GM21526 (cell line): Measurements from ENCODE around the gene PLXNA3.

Experiments
- ATAC-seq: cut with Tn5 transposase; IDR thresholded peaks from one replicate; pipeline ENCODE4 v1.9.1; 2021; ENCODE audit warnings: moderate library complexity; ENCODE audit not compliant: unreplicated experiment, low FRiP score

The PLXNA3 gene

GRCh38 chrX:154458116-154458953 lies at the start of gene PLXNA3:
Gene PLXNA3, plus strand, starts transcription at chrX:154458281. Its CDS starts 1,903 bp downstream, at chrX:154460184.
- no peak for ATAC-seq

- no peak for ATAC-seq
These were observed 49.3 kb upstream of the PLXNA3 start for GRCh38 chrX:154408659-154409221.

GRCh38 chrX:154409222-154409871 lies 48.7 kb upstream of the PLXNA3 start, which contains the start of gene DNASE1L1:
Gene DNASE1L1, minus strand, starts transcription at chrX:154409254. Its CDS starts 3,686 bp downstream, at chrX:154405568.
- ATAC-seq, result no peak

GRCh38 chrX:154411981-154412340 lies 46.1 kb upstream of the PLXNA3 start:
- no peak for ATAC-seq

GRCh38 chrX:154412468-154412867 lies 45.6 kb upstream of the PLXNA3 start:
- ATAC-seq, result no peak

GRCh38 chrX:154413142-154413541 lies 44.9 kb upstream of the PLXNA3 start:
- ATAC-seq, result no peak

- no peak for ATAC-seq
These were observed 40.9 kb upstream of the PLXNA3 start for GRCh38 chrX:154417157-154417556.

- no peak for ATAC-seq
These were observed 38.9 kb upstream of the PLXNA3 start for GRCh38 chrX:154419189-154419588.

- no peak for ATAC-seq
These were observed 38.2 kb upstream of the PLXNA3 start for GRCh38 chrX:154419688-154420401.

- no peak for ATAC-seq
These were observed 37.7 kb upstream of the PLXNA3 start for GRCh38 chrX:154420402-154420756.

GRCh38 chrX:154426916-154427770 lies 30.9 kb upstream of the PLXNA3 start:
- no peak for ATAC-seq

- ATAC-seq, result peak; percentile 86
These were observed 29.6 kb upstream of the PLXNA3 start, which contains the start of gene ATP6AP1 for GRCh38 chrX:154428176-154429171. Gene ATP6AP1, plus strand, starts transcription at chrX:154428677. Its CDS starts 16 bp downstream, at chrX:154428693.

GRCh38 chrX:154429711-154430110 lies 28.4 kb upstream of the PLXNA3 start:
- no peak for ATAC-seq

- no peak for ATAC-seq
These were observed 27.6 kb upstream of the PLXNA3 start for GRCh38 chrX:154430479-154430878.

- ATAC-seq, result no peak
These were observed 27.2 kb upstream of the PLXNA3 start for GRCh38 chrX:154430916-154431315.

- ATAC-seq, result no peak
These were observed 26.7 kb upstream of the PLXNA3 start for GRCh38 chrX:154431341-154431740.

- no peak for ATAC-seq
These were observed 25.9 kb upstream of the PLXNA3 start for GRCh38 chrX:154432210-154432609.

GRCh38 chrX:154433605-154434004 lies 24.5 kb upstream of the PLXNA3 start:
- no peak for ATAC-seq
